OCI-LY7 (cell line): Measurements from ENCODE around the gene STH.

Experiments used
- EZH2phosphoT487 ChIP-seq: fragments of 200-600 bp; sonication (generic); IDR thresholded peaks from 2 replicates; pipeline ENCODE4 v1.6.1; 2018; ENCODE audit warnings: low read depth, borderline replicate concordance, mild to moderate bottlenecking, mixed run types, antibody characterized with exemption, low read length, moderate library complexity, mixed read lengths
- TF ChIP-seq, protein P1 (sequence below): fragments of 200-600 bp; sonication (generic); conservative IDR thresholded peaks from 2 replicates; pipeline ENCODE4 v1.5.1; 2014; ENCODE audit warnings: mild to moderate bottlenecking, antibody characterized with exemption, low read length, moderate library complexity, mixed read lengths

DNA sequence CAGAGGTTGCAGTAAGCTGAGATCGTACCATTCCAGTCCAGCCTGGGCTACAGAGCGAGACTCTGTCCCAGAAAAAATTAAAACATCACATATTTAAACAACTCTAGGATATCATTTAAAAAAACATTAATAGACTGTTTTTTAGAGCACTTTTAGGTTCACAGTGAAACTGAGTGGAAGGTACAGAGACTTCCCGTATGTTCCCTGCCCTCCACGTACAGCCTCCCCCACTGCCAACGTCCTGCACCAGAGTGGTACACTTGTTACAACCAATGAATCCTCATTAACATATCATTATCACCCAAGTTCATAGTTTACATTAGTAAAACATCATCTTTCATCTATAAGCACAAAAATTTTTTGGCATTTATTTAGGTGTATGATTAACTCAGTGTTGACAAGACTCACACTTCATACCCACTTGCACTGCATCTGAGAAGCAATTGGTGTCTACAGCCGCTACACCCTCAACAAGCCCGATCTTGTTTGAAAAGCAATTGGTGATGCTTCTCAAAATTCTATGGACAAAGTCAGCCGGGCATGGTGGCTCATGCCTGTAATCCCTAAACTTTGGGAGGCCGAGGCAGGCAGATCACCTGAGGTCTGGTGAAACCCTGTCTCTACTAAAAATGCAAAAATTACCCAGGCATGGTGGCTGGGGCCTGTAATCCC is 39.9 kb upstream of the STH start:
- TF ChIP-seq, protein P1, sequence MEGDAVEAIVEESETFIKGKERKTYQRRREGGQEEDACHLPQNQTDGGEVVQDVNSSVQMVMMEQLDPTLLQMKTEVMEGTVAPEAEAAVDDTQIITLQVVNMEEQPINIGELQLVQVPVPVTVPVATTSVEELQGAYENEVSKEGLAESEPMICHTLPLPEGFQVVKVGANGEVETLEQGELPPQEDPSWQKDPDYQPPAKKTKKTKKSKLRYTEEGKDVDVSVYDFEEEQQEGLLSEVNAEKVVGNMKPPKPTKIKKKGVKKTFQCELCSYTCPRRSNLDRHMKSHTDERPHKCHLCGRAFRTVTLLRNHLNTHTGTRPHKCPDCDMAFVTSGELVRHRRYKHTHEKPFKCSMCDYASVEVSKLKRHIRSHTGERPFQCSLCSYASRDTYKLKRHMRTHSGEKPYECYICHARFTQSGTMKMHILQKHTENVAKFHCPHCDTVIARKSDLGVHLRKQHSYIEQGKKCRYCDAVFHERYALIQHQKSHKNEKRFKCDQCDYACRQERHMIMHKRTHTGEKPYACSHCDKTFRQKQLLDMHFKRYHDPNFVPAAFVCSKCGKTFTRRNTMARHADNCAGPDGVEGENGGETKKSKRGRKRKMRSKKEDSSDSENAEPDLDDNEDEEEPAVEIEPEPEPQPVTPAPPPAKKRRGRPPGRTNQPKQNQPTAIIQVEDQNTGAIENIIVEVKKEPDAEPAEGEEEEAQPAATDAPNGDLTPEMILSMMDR = no peak
- no peak for TF ChIP-seq EZH2phosphoT487
